Measurements from ENCODE around the gene KCNQ1. TPM values are rescaled to one million over a fixed set of nuclear protein-coding genes. Genes with fewer than 3 reads are reported as not detected.

Gene KCNQ1
- total and polyA plus RNA-seq, 2 donors (not counting 1 experiment from before 2014, with no cell fraction given): not detected

DNA sequence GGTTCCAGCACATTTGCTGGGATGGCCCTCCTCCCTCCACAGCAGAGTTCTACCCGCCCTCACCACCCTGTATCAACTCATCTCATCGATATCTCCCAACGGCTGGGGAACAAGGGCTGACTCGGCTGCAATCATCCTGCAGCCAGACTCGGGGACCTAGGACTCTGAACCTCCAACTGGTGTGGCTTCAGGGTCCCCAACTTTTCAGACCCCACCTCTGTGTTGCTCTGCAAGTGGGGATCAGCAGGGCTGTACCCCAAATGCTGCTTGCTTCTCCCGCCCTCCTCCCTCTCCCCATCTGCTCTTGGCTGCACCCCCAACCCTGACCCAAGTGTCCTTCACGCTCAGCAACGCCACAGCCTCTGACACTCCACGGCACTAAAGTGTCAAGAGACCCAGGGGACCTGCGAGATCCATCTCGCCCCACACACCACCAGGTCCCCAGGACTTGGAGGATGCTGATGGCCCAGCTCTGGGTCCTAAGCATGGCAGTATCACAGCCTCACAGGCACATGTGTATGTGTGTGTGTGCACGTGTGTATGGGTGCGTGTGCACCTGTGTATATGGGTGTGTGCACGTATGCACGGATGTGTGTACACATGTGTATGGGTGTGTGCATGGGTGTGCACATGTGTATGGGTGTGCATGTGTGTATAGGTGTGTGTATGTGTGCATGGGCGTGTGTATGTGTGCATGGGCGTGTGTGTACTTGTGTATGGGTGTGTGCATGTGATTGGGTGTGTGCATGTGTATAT is 26.4 kb downstream of the KCNQ1 start:
- H2AFZ ChIP-seq (ENCODE audit: low read length): no peak overlapping the region
- DNase-seq (ENCODE audit: low read depth in 2 of 2): no peak
- TF ChIP-seq, protein P1, sequence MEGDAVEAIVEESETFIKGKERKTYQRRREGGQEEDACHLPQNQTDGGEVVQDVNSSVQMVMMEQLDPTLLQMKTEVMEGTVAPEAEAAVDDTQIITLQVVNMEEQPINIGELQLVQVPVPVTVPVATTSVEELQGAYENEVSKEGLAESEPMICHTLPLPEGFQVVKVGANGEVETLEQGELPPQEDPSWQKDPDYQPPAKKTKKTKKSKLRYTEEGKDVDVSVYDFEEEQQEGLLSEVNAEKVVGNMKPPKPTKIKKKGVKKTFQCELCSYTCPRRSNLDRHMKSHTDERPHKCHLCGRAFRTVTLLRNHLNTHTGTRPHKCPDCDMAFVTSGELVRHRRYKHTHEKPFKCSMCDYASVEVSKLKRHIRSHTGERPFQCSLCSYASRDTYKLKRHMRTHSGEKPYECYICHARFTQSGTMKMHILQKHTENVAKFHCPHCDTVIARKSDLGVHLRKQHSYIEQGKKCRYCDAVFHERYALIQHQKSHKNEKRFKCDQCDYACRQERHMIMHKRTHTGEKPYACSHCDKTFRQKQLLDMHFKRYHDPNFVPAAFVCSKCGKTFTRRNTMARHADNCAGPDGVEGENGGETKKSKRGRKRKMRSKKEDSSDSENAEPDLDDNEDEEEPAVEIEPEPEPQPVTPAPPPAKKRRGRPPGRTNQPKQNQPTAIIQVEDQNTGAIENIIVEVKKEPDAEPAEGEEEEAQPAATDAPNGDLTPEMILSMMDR (conservative IDR thresholded peaks at IDR 0.05 in 1 of 2, IDR thresholded peaks at IDR 0.05 in 1 of 2; ENCODE audit: low read depth in 1 of 2, low read length in 2 of 2): no peak
- TF ChIP-seq EZH2 (IDR thresholded peaks at IDR 0.05; ENCODE audit: low read length, missing control alignments): no peak

DNA sequence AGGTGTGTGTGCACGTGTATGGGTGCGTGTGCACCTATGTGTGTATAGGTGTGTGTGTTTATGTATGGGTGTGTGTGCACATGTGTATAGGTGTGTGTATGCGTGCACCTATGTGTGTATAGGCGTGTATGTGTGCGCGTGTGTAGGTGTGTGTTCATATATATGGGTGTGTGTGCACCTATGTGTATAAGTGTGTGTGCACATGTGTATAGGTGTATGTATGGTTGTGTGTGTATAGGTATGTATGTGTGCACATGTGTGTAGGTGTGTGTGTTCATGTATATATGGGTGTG is 26.9 kb downstream of the KCNQ1 start:
- no peaks in the 10 kb centered on the region for H4K20me1 ChIP-seq (ENCODE audit: control insufficient read depth, extremely low read depth, insufficient read depth, low read length)
- H3K4me1 ChIP-seq (ENCODE audit: control insufficient read depth, extremely low read depth, insufficient read depth, low read length): no peaks in the 10 kb centered on the region
- no peak overlapping the region for H3K9ac ChIP-seq (ENCODE audit: insufficient read depth, low read length)
- H3K4me2 ChIP-seq (ENCODE audit: extremely low read depth, insufficient read depth, low read length): no peak overlapping the region
- H3K9me3 ChIP-seq (ENCODE audit: control insufficient read depth, insufficient read depth, low read depth, low read length): no peaks in the 10 kb centered on the region
- no peaks in the 10 kb centered on the region for H3K27me3 ChIP-seq (ENCODE audit: control insufficient read depth, insufficient read depth, low read length)
- no peaks in the 10 kb centered on the region for H3K36me3 ChIP-seq (ENCODE audit: control insufficient read depth, insufficient read depth, low read length)
- no peak overlapping the region for H3K4me3 ChIP-seq (replicated peaks in 1 of 4; ENCODE audit: control extremely low read depth in 1 of 4, insufficient read depth in 1 of 4, low read depth in 3 of 4, low read length in 4 of 4)
- H2AFZ ChIP-seq (ENCODE audit: low read length): no peak overlapping the region
- no peak for DNase-seq (ENCODE audit: low read depth in 2 of 2)
- TF ChIP-seq EZH2 (IDR thresholded peaks at IDR 0.05; ENCODE audit: low read length, missing control alignments): no peak
- TF ChIP-seq, protein P1 (conservative IDR thresholded peaks at IDR 0.05 in 1 of 2, IDR thresholded peaks at IDR 0.05 in 1 of 2; ENCODE audit: low read depth in 1 of 2, low read length in 2 of 2): no peak
- H3K79me2 ChIP-seq (ENCODE audit: control insufficient read depth, insufficient read depth, low read length): no peaks in the 10 kb centered on the region
- no peak overlapping the region for H3K27ac ChIP-seq (ENCODE audit: insufficient read depth, low read length)

More for the DNA sequence above, 26.4 kb downstream of the KCNQ1 start:
- H3K9ac ChIP-seq (ENCODE audit: insufficient read depth, low read length): no peak overlapping the region
- no peaks in the 10 kb centered on the region for H3K27me3 ChIP-seq (ENCODE audit: control insufficient read depth, insufficient read depth, low read length)
- no peak overlapping the region for H3K4me2 ChIP-seq (ENCODE audit: extremely low read depth, insufficient read depth, low read length)
- no peaks in the 10 kb centered on the region for H3K9me3 ChIP-seq (ENCODE audit: control insufficient read depth, insufficient read depth, low read depth, low read length)
- H4K20me1 ChIP-seq (ENCODE audit: control insufficient read depth, extremely low read depth, insufficient read depth, low read length): no peaks in the 10 kb centered on the region
- no peaks in the 10 kb centered on the region for H3K36me3 ChIP-seq (ENCODE audit: control insufficient read depth, insufficient read depth, low read length)
- no peaks in the 10 kb centered on the region for H3K4me1 ChIP-seq (ENCODE audit: control insufficient read depth, extremely low read depth, insufficient read depth, low read length)
- H3K79me2 ChIP-seq (ENCODE audit: control insufficient read depth, insufficient read depth, low read length): no peaks in the 10 kb centered on the region
- no peak overlapping the region for H3K4me3 ChIP-seq (replicated peaks in 1 of 4; ENCODE audit: control extremely low read depth in 1 of 4, insufficient read depth in 1 of 4, low read depth in 3 of 4, low read length in 4 of 4)
- no peak overlapping the region for H3K27ac ChIP-seq (ENCODE audit: insufficient read depth, low read length)

DNA sequence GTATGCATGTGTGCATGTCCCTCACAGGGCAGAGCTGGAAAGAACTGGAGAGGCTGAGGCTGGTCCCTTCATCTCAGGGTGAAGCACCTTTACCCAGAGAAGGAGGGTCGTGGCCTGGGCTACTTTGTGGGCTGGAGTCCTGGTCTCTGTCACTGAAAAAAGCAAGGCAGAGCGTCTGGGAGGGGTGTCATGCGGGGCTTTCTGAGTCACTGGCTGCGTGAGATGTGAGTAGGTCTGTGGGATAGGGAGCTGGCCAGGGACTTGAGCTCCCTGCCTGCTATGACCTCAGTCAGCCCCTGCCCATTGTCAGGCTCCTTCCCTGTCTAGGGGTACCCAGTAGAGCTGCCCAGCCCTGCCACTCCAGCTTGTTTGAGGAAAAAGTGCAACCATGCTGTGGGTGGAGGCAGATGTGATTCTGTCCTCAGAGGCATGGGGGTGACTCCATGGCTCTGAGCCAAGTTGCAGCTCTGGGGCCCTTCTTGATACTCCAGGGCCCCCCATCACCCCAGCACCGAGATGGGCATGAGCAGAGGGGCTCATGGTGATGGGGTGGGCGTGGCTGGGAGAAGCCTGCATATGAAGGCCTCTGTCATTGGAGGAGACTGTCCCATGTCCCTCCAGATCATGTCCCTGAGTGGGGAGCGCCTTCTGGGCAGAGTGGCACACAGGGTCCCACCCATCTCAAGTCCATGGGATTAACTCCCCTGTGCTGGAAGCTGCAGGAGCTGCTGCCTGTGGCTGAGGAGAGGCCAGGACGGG is 27.8 kb downstream of the KCNQ1 start:
- no peak for DNase-seq (ENCODE audit: low read depth in 2 of 2)
- no peaks in the 10 kb centered on the region for H3K27me3 ChIP-seq (ENCODE audit: control insufficient read depth, insufficient read depth, low read length)
- H3K36me3 ChIP-seq (ENCODE audit: control insufficient read depth, insufficient read depth, low read length): no peaks in the 10 kb centered on the region
- no peak overlapping the region for H3K27ac ChIP-seq (ENCODE audit: insufficient read depth, low read length)
- no peaks in the 10 kb centered on the region for H3K79me2 ChIP-seq (ENCODE audit: control insufficient read depth, insufficient read depth, low read length)
- no peak overlapping the region for H3K9ac ChIP-seq (ENCODE audit: insufficient read depth, low read length)
- H4K20me1 ChIP-seq (ENCODE audit: control insufficient read depth, extremely low read depth, insufficient read depth, low read length): no peaks in the 10 kb centered on the region
- H3K9me3 ChIP-seq (ENCODE audit: control insufficient read depth, insufficient read depth, low read depth, low read length): no peaks in the 10 kb centered on the region
- no peaks in the 10 kb centered on the region for H3K4me1 ChIP-seq (ENCODE audit: control insufficient read depth, extremely low read depth, insufficient read depth, low read length)
- TF ChIP-seq EZH2 (IDR thresholded peaks at IDR 0.05; ENCODE audit: low read length, missing control alignments): no peak
- TF ChIP-seq, protein P1 (conservative IDR thresholded peaks at IDR 0.05 in 1 of 2, IDR thresholded peaks at IDR 0.05 in 1 of 2; ENCODE audit: low read depth in 1 of 2, low read length in 2 of 2): no peak
- no peak overlapping the region for H3K4me3 ChIP-seq (replicated peaks in 1 of 4; ENCODE audit: control extremely low read depth in 1 of 4, insufficient read depth in 1 of 4, low read depth in 3 of 4, low read length in 4 of 4)
- H2AFZ ChIP-seq (ENCODE audit: low read length): no peak overlapping the region
- no peak overlapping the region for H3K4me2 ChIP-seq (ENCODE audit: extremely low read depth, insufficient read depth, low read length)

Data from fibroblast of lung (primary cell).